KMS-11 (cell line): Measurements from ENCODE around the gene MCF2L.

Experiments
- H2AFZ ChIP-seq: fragments of 200-600 bp; sonication (generic); 2 replicates; pipeline ENCODE4 v1.6.1; 2016; ENCODE audit warnings: antibody characterized with exemption, mixed run types, low read depth
- H3K27ac ChIP-seq: fragments of 200-600 bp; sonication (generic); 2 replicates; pipeline ENCODE4 v1.6.1; 2016; ENCODE audit warnings: mild to moderate bottlenecking, mixed run types
- H3K27me3 ChIP-seq: fragments of 200-600 bp; sonication (generic); 2 replicates; pipeline ENCODE4 v1.6.1; 2017; ENCODE audit warnings: mild to moderate bottlenecking, low read depth, mixed run types, moderate library complexity; ENCODE audit not compliant: insufficient read depth
- H3K36me3 ChIP-seq: fragments of 200-600 bp; sonication (generic); 2 replicates; pipeline ENCODE4 v1.6.1; 2017; ENCODE audit warnings: mild to moderate bottlenecking, mixed run types; ENCODE audit not compliant: insufficient read depth
- H3K4me1 ChIP-seq: fragments of 200-600 bp; sonication (generic); 2 replicates; pipeline ENCODE4 v1.6.1; 2016; ENCODE audit warnings: mild to moderate bottlenecking, low read depth, mixed run types; ENCODE audit not compliant: poor library complexity, severe bottlenecking
- H3K4me2 ChIP-seq: fragments of 200-600 bp; sonication (generic); 2 replicates; pipeline ENCODE4 v1.7.0; 2016; ENCODE audit warnings: mild to moderate bottlenecking, mixed run types
- H3K4me3 ChIP-seq: fragments of 200-600 bp; sonication (generic); IDR thresholded peaks from 2 replicates; pipeline ENCODE4 v1.6.1; 2017; ENCODE audit warnings: low read depth, low read length, mixed read lengths; ENCODE audit not compliant: insufficient read depth
- H3K79me2 ChIP-seq: fragments of 200-600 bp; sonication (generic); 2 replicates; pipeline ENCODE4 v1.6.1; 2016; ENCODE audit warnings: low read depth, mixed run types; ENCODE audit not compliant: insufficient read depth
- H3K9ac ChIP-seq: fragments of 200-600 bp; sonication (generic); 2 replicates; pipeline ENCODE4 v1.6.1; 2016; ENCODE audit warnings: mild to moderate bottlenecking, mixed run types
- H4K20me1 ChIP-seq: fragments of 200-600 bp; sonication (generic); 2 replicates; pipeline ENCODE4 v1.6.1; 2016; ENCODE audit warnings: mild to moderate bottlenecking, mixed run types; ENCODE audit not compliant: insufficient read depth
- TF ChIP-seq, protein P1 (sequence below): fragments of 200-600 bp; sonication (generic); conservative IDR thresholded peaks from 2 replicates; pipeline ENCODE4 v1.6.1; 2017; ENCODE audit warnings: low read depth, mild to moderate bottlenecking, antibody characterized with exemption, low read length, moderate library complexity, mixed read lengths

The MCF2L gene

DNA sequence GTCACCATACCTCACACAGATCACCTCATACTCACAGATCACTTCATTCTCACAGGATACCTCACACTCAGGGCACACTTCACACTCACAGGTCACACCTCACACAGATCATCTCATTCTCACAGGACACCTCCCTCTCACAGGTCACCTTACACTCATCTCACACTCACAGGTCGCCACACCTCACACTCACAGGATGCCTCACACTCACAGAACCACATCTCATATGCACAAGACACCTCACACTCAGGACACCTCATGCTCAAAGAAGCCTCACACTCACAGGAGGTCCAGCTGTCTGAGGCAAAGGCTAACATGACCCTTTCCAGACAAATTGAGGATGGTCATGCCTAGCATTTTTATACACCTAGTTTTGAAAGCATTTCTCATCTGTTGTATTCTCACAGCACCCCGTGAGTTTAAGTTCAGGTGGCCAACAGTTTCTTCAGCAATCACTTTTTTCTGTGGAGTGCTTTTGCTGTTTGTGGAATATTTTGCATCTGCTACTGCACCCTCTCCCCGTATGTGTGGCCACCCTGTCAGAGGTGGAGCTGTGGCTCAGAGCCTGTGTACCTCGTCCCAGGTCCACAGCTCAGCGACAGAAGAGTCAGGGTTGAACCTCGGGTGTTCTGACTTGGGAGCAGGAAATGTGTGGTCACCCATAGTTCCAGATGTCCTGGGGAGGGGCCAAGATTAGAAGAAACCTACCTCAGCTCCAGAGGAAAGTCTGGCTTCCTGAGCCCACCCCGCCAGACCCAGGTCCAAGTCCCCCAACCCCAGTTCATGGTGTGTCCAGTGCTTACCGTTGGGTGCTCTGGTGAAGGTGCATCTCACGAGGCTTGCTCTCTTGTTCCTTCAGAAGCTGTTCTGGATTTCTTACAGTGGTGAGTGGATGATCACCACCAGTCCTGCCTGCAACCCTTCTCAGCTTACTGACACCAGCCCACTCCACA lies 144.2 kb downstream of the MCF2L start:
- no peaks in the 10 kb centered on the region for H3K4me1 ChIP-seq
- H3K36me3 ChIP-seq = no peaks in the 10 kb centered on the region
- no peaks in the 10 kb centered on the region; the same call in 1 of the 2 replicates for H3K27me3 ChIP-seq
- H3K4me2 ChIP-seq = no peak overlapping the region
- no peak overlapping the region for H3K9ac ChIP-seq
- TF ChIP-seq, protein P1, sequence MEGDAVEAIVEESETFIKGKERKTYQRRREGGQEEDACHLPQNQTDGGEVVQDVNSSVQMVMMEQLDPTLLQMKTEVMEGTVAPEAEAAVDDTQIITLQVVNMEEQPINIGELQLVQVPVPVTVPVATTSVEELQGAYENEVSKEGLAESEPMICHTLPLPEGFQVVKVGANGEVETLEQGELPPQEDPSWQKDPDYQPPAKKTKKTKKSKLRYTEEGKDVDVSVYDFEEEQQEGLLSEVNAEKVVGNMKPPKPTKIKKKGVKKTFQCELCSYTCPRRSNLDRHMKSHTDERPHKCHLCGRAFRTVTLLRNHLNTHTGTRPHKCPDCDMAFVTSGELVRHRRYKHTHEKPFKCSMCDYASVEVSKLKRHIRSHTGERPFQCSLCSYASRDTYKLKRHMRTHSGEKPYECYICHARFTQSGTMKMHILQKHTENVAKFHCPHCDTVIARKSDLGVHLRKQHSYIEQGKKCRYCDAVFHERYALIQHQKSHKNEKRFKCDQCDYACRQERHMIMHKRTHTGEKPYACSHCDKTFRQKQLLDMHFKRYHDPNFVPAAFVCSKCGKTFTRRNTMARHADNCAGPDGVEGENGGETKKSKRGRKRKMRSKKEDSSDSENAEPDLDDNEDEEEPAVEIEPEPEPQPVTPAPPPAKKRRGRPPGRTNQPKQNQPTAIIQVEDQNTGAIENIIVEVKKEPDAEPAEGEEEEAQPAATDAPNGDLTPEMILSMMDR = no peak
- H4K20me1 ChIP-seq = no peaks in the 10 kb centered on the region
- no peak overlapping the region for H3K27ac ChIP-seq
- H3K4me3 ChIP-seq = no peak overlapping the region
- no peak overlapping the region for H2AFZ ChIP-seq
- H3K79me2 ChIP-seq = no peaks in the 10 kb centered on the region

DNA sequence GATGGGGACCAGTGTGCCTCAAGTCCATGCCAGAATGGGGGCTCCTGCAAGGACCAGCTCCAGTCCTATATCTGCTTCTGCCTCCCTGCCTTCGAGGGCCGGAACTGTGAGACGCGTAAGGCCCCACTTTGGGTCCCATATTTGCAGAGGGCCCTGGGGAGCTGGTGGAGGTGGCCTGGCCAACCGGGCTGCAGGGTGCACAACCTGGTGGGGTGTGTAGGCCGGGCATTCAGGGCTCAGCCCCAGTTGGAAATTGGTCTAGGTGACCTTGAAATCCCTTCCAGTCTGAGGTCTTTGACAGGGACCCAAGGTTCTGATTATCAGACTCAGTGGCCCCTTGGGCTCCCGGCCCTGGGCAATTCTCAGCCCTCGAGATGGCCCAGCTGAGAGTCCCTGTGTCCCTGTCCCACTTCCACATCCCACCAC lies 144.8 kb downstream of the MCF2L start:
- no peaks in the 10 kb centered on the region for H3K36me3 ChIP-seq
- H3K4me3 ChIP-seq = no peak overlapping the region
- no peak overlapping the region for H3K27ac ChIP-seq
- H3K79me2 ChIP-seq = no peaks in the 10 kb centered on the region
- H3K9ac ChIP-seq = no peak overlapping the region
- H3K4me2 ChIP-seq = no peak overlapping the region
- no peaks in the 10 kb centered on the region for H3K4me1 ChIP-seq
- H3K27me3 ChIP-seq = no peaks in the 10 kb centered on the region; the same call in 1 of the 2 replicates
- no peak overlapping the region for H2AFZ ChIP-seq
- no peaks in the 10 kb centered on the region for H4K20me1 ChIP-seq
- TF ChIP-seq, protein P1 = no peak

DNA sequence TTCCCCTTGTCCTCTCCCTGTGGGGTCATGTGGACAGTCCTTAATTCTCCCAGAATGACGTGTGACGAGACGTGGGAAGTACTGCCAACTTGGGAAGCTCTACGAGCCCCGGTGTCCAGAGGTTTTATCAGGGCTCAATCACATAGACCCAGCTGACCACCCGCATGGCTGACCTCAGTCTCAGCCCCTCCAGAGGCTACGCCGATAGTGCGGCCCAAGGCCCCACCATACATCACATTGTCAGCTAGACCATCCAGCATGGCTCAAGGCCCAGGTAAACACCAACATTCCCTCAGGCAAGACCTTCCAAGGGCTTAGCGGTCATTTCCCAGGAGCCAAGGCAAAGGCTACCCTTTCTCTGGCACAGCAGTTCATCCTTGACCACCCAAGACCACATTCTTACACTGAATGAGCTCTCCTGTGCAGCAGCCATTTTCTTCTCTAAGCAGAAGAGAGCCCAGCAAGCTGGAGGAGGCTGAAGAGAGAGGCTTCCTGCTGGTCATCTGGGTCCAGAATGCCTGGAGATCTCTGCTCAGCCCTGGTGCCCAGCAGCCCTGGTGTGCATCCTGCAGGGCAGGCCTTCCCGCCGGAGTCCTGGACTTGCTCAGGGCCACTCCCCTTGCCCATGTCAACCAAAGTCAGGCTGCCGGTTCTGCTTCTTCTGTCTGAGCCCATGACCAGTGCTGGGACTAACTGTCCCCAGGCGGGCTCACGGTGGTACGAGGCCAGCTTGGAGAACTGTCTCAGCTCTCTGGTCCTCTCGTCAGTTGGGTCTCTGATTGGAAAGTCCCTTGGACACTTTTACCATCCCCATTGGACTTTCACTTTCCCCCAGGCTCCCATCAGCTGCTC lies 145.7 kb downstream of the MCF2L start:
- TF ChIP-seq, protein P1 = no peak
- no peak overlapping the region for H3K4me3 ChIP-seq
- no peaks in the 10 kb centered on the region; the same call in 1 of the 2 replicates for H3K27me3 ChIP-seq
- no peak overlapping the region for H3K4me2 ChIP-seq
- H2AFZ ChIP-seq = no peak overlapping the region
- no peak overlapping the region for H3K27ac ChIP-seq
- no peaks in the 10 kb centered on the region for H3K79me2 ChIP-seq
- no peaks in the 10 kb centered on the region for H3K36me3 ChIP-seq
- no peaks in the 10 kb centered on the region for H4K20me1 ChIP-seq
- H3K4me1 ChIP-seq = no peaks in the 10 kb centered on the region
- H3K9ac ChIP-seq = no peak overlapping the region

DNA sequence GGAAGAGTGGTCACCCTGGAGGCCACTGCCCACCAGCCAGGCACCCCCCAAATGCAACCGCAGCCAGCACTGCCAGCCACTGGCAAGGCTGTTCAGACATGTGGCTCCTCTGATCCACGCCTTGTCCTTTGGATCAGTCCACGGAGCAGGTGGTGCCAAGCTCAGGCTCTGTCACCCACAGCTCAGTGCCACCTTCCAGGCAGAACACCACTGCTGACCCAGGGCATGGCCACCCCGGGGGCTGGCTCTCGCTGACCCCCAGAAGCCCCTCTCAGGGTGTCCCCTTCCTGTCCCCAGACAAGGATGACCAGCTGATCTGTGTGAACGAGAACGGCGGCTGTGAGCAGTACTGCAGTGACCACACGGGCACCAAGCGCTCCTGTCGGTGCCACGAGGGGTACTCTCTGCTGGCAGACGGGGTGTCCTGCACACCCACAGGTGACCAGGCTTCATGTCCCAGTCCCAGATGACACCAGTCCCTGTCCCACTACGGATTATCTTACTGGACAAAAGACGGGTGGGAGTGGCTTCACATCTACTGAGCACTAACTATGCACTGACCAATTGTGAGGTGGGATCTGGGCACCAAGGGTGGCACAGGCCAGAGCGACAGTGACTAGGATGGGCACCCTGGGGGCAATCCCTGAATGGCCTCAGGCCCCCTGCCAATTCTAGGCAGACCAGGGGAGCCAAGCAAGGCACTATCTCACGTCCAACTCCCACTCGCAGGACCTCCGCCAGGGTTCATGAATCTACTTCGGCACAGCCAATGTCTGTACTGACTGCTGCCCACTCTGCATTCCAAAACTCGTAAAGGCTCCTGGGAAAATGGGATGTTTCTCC lies 146.6 kb downstream of the MCF2L start:
- H2AFZ ChIP-seq = no peak overlapping the region
- TF ChIP-seq, protein P1 = no peak
- H3K36me3 ChIP-seq = no peaks in the 10 kb centered on the region
- no peak overlapping the region for H3K4me3 ChIP-seq
- no peak overlapping the region for H3K4me2 ChIP-seq
- H3K4me1 ChIP-seq = no peaks in the 10 kb centered on the region
- no peaks in the 10 kb centered on the region for H3K79me2 ChIP-seq
- no peak overlapping the region for H3K27ac ChIP-seq
- H4K20me1 ChIP-seq = no peaks in the 10 kb centered on the region
- H3K27me3 ChIP-seq = peaks cover 2% of the 10 kb centered on the region; the same call in 1 of the 2 replicates
- H3K9ac ChIP-seq = no peak overlapping the region
